Endothelial cell of umbilical vein (primary cell): ENCODE data around the gene TNRC6A. TPM values are rescaled to one million over a fixed set of nuclear protein-coding genes. Genes with fewer than 3 reads are reported as not detected.

Source experiments
- BruUV-seq: library from RNA; stranded (reverse); fragments of 400-500 nt; replicated peaks from 2 replicates; lab custom pipeline; 2021; lab: Mats Ljungman, UMichigan
- CTCF ChIA-PET: fragments of 300-600, 350-600 bp; sonication (Branson Sonifier 250); formaldehyde crosslinking; loops from one replicate; lab custom pipeline; 2021; ENCODE audit warnings: antibody characterized with exemption, inconsistent platforms; lab: Charles Lee
- POLR2A ChIA-PET: fragments of 300-600, 350-600 bp; sonication (Branson Sonifier 250); formaldehyde crosslinking; loops from one replicate; lab custom pipeline; 2021; ENCODE audit warnings: antibody characterized with exemption, inconsistent platforms; lab: Charles Lee
- DNase-seq: peaks from one replicate; pipeline ENCODE4 v3.0.0-alpha.2; 2011; ENCODE audit warnings: low read depth, low spot score
- FAIRE-seq: peaks from 2 replicates; lab custom pipeline; 2011; peaks lifted over from hg19 to GRCh38; lab: Jason Lieb, UNC
- H2AFZ ChIP-seq: 2 replicates; pipeline ENCODE4 v1.6.0; 2012; ENCODE audit warnings: low read depth, low read length, control low read depth, inconsistent platforms
- H3K27ac ChIP-seq: 2 replicates; pipeline ENCODE4 v1.5.1; 2011; ENCODE audit warnings: low read depth, mild to moderate bottlenecking, control low read depth, low read length, moderate library complexity; ENCODE audit not compliant: insufficient read depth
- H3K27me3 ChIP-seq, 2 experiments: 2 replicates each; pipeline versions ENCODE4 v1.6.0 to v1.6.1; 2011; ENCODE audit warnings: low read length in 2 of 2, mixed read lengths in 1 of 2; ENCODE audit not compliant: control insufficient read depth in 2 of 2, insufficient read depth in 2 of 2
- H3K36me3 ChIP-seq, 2 experiments: 2 replicates in 1 of 2; 3 replicates in 1 of 2; pipeline ENCODE4 v1.5.1; 2011; ENCODE audit warnings: low read length in 2 of 2, mild to moderate bottlenecking in 1 of 2, moderate library complexity in 1 of 2; ENCODE audit not compliant: control insufficient read depth in 2 of 2, insufficient read depth in 2 of 2; ENCODE audit errors: extremely low read depth in 1 of 2
- H3K4me1 ChIP-seq: 3 replicates; pipeline ENCODE4 v1.5.1; 2011; ENCODE audit warnings: mild to moderate bottlenecking, low read length; ENCODE audit not compliant: control insufficient read depth, insufficient read depth; ENCODE audit errors: extremely low read depth
- H3K4me2 ChIP-seq: 2 replicates; pipeline ENCODE4 v1.6.1; 2011; ENCODE audit warnings: low read length, control low read depth, mixed read lengths; ENCODE audit not compliant: insufficient read depth
- H3K4me3 ChIP-seq, 3 experiments: fragments of 200-600 bp in 1 of 3; sonication (generic), shearing (Covaris generic) in 1 of 3; replicated peaks in 1 of 3; 2 replicates each; pipeline ENCODE4 v1.5.1; 2011 to 2016; ENCODE audit warnings: control low read depth in 3 of 3, low read length in 3 of 3, mild to moderate bottlenecking in 2 of 3, inconsistent platforms in 1 of 3, low read depth in 1 of 3, moderate library complexity in 1 of 3; ENCODE audit not compliant: insufficient read depth in 1 of 3
- H3K79me2 ChIP-seq: 2 replicates; pipeline ENCODE4 v1.6.0; 2012; ENCODE audit warnings: low read length, inconsistent platforms; ENCODE audit not compliant: control insufficient read depth, insufficient read depth
- H3K9ac ChIP-seq: replicated peaks from 2 replicates; pipeline ENCODE3; 2011; ENCODE audit warnings: low read length, control low read depth; ENCODE audit not compliant: insufficient read depth; ENCODE audit errors: extremely low read depth
- H3K9me1 ChIP-seq: replicated peaks from 3 replicates; pipeline ENCODE4 v1.6.0; 2011; ENCODE audit warnings: mild to moderate bottlenecking, low read length; ENCODE audit not compliant: control insufficient read depth, insufficient read depth; ENCODE audit errors: extremely low read depth
- H3K9me3 ChIP-seq: replicated peaks from 2 replicates; pipeline ENCODE4 v1.5.1; 2012; ENCODE audit warnings: low read length, inconsistent platforms; ENCODE audit not compliant: control insufficient read depth, insufficient read depth
- H4K20me1 ChIP-seq: replicated peaks from 2 replicates; pipeline ENCODE3; 2011; ENCODE audit warnings: mild to moderate bottlenecking, low read length; ENCODE audit not compliant: control insufficient read depth, insufficient read depth; ENCODE audit errors: extremely low read depth
- GATA2 ChIP-seq: IDR thresholded peaks from 2 replicates; pipeline ENCODE4 v1.7.0; 2011; ENCODE audit warnings: low read depth, mild to moderate bottlenecking, moderate library complexity, mixed read lengths, low read length; ENCODE audit not compliant: insufficient read length, insufficient read depth
- JUN ChIP-seq: IDR thresholded peaks from 2 replicates; pipeline ENCODE4 v1.6.1; 2011; ENCODE audit warnings: borderline replicate concordance, low read depth; ENCODE audit not compliant: insufficient read length, insufficient read depth
- POLR2A ChIP-seq: IDR thresholded peaks from 2 replicates; pipeline ENCODE4 v1.6.1; 2012; ENCODE audit warnings: low read depth, mild to moderate bottlenecking, control low read depth, low read length
- POLR2AphosphoS5 ChIP-seq: IDR thresholded peaks from 2 replicates; pipeline ENCODE4 v1.6.1; 2012; ENCODE audit warnings: low read depth, mild to moderate bottlenecking, control low read depth, low read length, moderate library complexity; ENCODE audit not compliant: insufficient read depth
- dilution Hi-C: fragments of 300-500 bp; cut with MboI; formaldehyde crosslinking; loops from one replicate; pipeline ENCODE4 v1.15.0; 2019; ENCODE audit warnings: low sequenced_read_pairs; ENCODE audit not compliant: extremely low pct_ligation_motif_present
- intact Hi-C: fragments of 100-400 bp; cut with micrococcal nuclease; formaldehyde crosslinking; loops from one replicate; pipeline ENCODE4 v1.10.0; 2022
- polyA plus RNA-seq, 4 experiments: library from polyadenylated mRNA; depleted of rRNA in 3 of 4; stranded (reverse) in 3 of 4; unstranded in 1 of 4; fragments of >200 nt; gene quantifications; 2 replicates each; pipeline versions ENCODE4 v1.2.1 to v1.2.3, GENCODE V29; 2011 to 2012; ENCODE audit warnings: missing spikeins in 1 of 4
- total RNA-seq: library from RNA; stranded (reverse); gene quantifications from 2 replicates; pipeline ENCODE4 v1.2.3, GENCODE V29; 2021
- TF ChIP-seq, protein P1 (sequence below), 2 donors: IDR thresholded peaks; 1 replicate in 1 of 2; 2 replicates in 1 of 2; pipeline ENCODE4 v1.5.1; 2011; ENCODE audit warnings: low read length in 2 of 2, mild to moderate bottlenecking in 2 of 2, moderate library complexity in 2 of 2, control low read depth in 1 of 2, inconsistent platforms in 1 of 2, low read depth in 1 of 2; ENCODE audit not compliant: insufficient read depth in 1 of 2; ENCODE audit errors: extremely low read depth in 1 of 2

TNRC6A gene
- total and polyA plus RNA-seq, 2 donors (not counting 3 experiments of a cell fraction or from before 2014, with no cell fraction given), result 39.3 to 74.5 TPM

DNA sequence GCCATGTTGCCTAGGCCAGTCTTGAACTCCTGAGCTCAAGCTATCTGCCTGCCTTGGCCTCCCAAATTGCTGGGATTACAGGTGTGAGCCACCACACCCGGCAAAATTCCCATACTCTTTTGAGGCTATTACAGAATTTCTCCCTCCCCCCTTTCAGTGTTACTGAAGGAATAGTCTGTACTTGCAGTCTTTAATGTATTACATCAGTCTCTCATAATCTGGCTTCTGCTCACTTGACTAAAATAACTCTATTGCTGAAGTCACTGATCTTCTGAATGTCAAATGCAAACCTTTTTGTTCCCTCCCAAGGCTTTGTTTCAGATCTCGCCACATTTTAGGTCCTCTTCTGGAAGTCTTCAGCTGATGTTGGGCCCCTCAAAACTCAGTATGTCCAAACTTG is 51.8 kb downstream of the TNRC6A start:
- DNase-seq (no peak), FAIRE-seq (no peak)
- no peaks in the 10 kb centered on the region for H3K27me3 ChIP-seq
- dilution Hi-C loops (no loop called here), intact Hi-C loops (no loop called here)
- no peak overlapping the region for H3K9ac ChIP-seq
- H3K27ac ChIP-seq, result no peak overlapping the region
- BruUV-seq, result no TSS peak
- no peaks in the 10 kb centered on the region for H3K9me1 ChIP-seq
- TF ChIP-seq GATA2 (no peak), POLR2A (no peak), JUN (no peak), POLR2AphosphoS5 (no peak)
- CTCF ChIA-PET, result no interaction called here
- no peak overlapping the region for H3K4me2 ChIP-seq
- no peaks in the 10 kb centered on the region for H3K4me1 ChIP-seq
- no peak overlapping the region for H3K4me3 ChIP-seq
- H3K9me3 ChIP-seq, result no peaks in the 10 kb centered on the region
- POLR2A ChIA-PET, result no interaction called here
- no peaks in the 10 kb centered on the region for H4K20me1 ChIP-seq
- no peak overlapping the region for H2AFZ ChIP-seq
- peaks cover 6 to 12% of the 10 kb centered on the region in 2 experiments for H3K36me3 ChIP-seq
- H3K79me2 ChIP-seq, result peaks cover 12% of the 10 kb centered on the region

DNA sequence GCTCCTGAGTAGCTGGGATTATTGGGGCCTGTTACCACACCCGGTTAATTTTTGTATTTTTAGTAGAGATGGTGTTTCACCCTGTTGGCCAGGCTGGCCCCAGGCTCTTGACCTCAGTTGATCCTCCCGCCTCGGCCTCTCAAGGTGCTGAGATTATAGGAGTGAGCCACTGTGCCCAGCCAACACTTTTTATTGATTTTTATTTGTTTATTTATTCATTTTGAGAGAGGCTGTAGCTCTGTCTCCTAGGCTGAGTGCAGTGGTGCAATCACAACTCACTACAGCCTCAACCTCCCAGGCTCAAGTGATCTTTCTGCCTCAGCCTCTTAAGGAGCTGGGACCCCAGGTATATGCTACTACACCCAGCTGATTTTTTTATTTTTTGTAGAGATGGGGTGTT is 54.7 kb downstream of the TNRC6A start:
- ChIA-PET CTCF (interaction anchor here (0.8 to 1.2 kb wide), 2 partner anchors 16 to 216 kb away, joined by 3 to 4 read pairs; no protein-coding TSS in a partner anchor), POLR2A (no interaction called here)
- Histone ChIP-seq H3K4me1 (no peaks in the 10 kb centered on the region), H4K20me1 (no peaks in the 10 kb centered on the region), H3K36me3 (peaks cover 6 to 9% of the 10 kb centered on the region in 2 experiments), H3K79me2 (peaks cover 5% of the 10 kb centered on the region), H3K4me2 (no peak overlapping the region), H3K9me3 (no peaks in the 10 kb centered on the region), H3K4me3 (no peak overlapping the region), H2AFZ (no peak overlapping the region), H3K9me1 (no peaks in the 10 kb centered on the region), H3K9ac (no peak overlapping the region), H3K27me3 (no peaks in the 10 kb centered on the region), H3K27ac (no peak overlapping the region)
- no peak for DNase-seq
- intact Hi-C loops (no loop called here), dilution Hi-C loops (no loop called here)
- no peak for FAIRE-seq
- no peak for TF ChIP-seq JUN
- TF ChIP-seq, protein P1, sequence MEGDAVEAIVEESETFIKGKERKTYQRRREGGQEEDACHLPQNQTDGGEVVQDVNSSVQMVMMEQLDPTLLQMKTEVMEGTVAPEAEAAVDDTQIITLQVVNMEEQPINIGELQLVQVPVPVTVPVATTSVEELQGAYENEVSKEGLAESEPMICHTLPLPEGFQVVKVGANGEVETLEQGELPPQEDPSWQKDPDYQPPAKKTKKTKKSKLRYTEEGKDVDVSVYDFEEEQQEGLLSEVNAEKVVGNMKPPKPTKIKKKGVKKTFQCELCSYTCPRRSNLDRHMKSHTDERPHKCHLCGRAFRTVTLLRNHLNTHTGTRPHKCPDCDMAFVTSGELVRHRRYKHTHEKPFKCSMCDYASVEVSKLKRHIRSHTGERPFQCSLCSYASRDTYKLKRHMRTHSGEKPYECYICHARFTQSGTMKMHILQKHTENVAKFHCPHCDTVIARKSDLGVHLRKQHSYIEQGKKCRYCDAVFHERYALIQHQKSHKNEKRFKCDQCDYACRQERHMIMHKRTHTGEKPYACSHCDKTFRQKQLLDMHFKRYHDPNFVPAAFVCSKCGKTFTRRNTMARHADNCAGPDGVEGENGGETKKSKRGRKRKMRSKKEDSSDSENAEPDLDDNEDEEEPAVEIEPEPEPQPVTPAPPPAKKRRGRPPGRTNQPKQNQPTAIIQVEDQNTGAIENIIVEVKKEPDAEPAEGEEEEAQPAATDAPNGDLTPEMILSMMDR (IDR thresholded peaks at IDR 0.05; ENCODE audit: extremely low read depth in 1 of 2, insufficient read depth in 1 of 2, low read depth in 1 of 2, low read length in 2 of 2), result no peak
- no TSS peak for BruUV-seq
